Erythroblast (primary cell): ENCODE data around the gene STT3B.

Experiments used
- GATA1 ChIP-seq: IDR thresholded peaks from 2 replicates; pipeline ENCODE4 v1.6.1; 2011; ENCODE audit warnings: low read depth, mild to moderate bottlenecking, control low read depth, low read length, moderate library complexity
- POLR2A ChIP-seq: IDR thresholded peaks from 2 replicates; pipeline ENCODE4 v1.6.1; 2011; ENCODE audit warnings: mild to moderate bottlenecking, low read length

GRCh38 chr3:31680072-31680870 lies 147.5 kb downstream of the STT3B start:
- TF ChIP-seq POLR2A (no peak), GATA1 (no peak)
